GM21526 (cell line): ENCODE results near the gene EPDR1.
A peak's percentile ranks its signal among the peaks of the same experiment; 100 is the strongest.

Source experiments
- ATAC-seq: cut with Tn5 transposase; IDR thresholded peaks from one replicate; pipeline ENCODE4 v1.9.1; 2021; ENCODE audit warnings: moderate library complexity; ENCODE audit not compliant: unreplicated experiment, low FRiP score

Gene EPDR1

DNA sequence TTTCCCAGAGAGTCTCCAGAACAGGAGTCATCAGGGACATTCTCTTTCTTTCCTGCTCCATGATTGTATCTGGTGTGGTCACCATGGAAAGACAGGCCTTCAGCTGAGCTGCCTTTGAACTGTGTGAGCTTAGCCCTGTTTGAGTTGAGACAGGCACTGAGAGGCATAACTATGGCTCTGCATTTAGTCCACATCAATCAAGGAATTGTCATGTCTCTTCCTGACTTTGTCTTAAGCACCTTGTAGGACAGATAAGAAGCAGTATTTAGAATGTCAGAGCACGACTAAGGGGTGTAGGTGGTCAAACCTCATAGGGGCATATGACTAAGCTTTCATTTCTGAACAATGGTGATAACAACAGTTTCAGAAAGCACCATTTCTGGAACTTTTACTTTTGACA, 53.5 kb downstream of the EPDR1 start:
- no peak for ATAC-seq

- no peak for ATAC-seq
Measured at GRCh38 chr7:37974711-37975110, 54.3 kb downstream of the EPDR1 start.

- no peak for ATAC-seq
Measured at GRCh38 chr7:37977243-37977642, 56.8 kb downstream of the EPDR1 start.

GRCh38 chr7:37981664-37982063, 61.2 kb downstream of the EPDR1 start:
- no peak for ATAC-seq

GRCh38 chr7:37982423-37982822, 62.0 kb downstream of the EPDR1 start:
- no peak for ATAC-seq

DNA sequence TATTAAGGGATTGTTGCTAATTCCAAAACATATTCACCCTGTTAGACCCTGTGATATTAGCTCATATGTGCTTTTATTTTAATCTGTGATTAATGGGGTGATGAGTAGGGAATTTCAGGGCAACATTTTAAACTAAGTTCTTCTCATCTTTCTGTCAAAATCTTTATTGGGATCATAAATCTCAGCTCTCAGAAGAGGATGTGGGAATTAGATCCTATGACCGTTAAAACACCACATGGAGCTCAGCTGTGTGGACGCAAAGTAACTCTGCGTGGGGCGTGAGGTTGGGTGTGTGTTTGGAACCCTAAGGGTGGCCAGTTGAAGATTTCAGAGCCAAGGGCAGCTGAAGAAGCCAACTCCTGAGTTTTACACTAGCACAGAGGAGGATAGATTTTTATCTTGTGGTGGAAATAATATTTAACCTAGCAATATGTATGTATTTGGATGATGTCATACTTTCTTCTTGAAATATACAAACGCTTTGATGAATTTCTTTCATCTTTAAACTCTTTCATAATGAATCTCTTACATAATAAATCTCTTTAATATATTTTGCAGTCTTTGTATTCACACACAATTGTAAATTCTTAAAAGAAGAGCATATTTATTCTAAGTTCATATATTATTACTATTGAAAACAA, 64.4 kb downstream of the EPDR1 start:
- ATAC-seq: no peak

DNA sequence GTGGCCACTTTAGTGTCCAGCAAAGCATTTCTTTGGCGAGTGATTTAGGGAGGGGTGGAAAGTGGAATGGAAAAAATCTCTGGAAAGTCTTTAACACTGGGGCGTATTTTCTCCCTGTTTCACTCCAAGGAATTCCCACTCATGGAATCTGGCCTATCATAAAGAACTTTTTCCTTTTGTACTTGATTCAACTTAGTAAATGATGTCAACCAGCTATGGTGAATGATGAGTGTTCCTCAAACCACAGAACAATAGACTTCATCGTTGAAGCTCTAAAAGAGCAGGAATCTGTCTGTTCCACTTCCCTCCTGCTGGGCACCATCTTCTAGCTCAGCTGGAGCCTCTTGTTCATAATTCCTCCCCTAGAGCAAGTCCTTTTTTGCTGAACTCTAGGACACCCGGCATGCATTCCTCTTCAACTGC, 66.5 kb downstream of the EPDR1 start:
- ATAC-seq: no peak

- ATAC-seq: no peak
Measured at GRCh38 chr7:37987732-37988131, 67.3 kb downstream of the EPDR1 start.

- no peak for ATAC-seq
Measured at GRCh38 chr7:37988721-37989650, 68.5 kb downstream of the EPDR1 start.

DNA sequence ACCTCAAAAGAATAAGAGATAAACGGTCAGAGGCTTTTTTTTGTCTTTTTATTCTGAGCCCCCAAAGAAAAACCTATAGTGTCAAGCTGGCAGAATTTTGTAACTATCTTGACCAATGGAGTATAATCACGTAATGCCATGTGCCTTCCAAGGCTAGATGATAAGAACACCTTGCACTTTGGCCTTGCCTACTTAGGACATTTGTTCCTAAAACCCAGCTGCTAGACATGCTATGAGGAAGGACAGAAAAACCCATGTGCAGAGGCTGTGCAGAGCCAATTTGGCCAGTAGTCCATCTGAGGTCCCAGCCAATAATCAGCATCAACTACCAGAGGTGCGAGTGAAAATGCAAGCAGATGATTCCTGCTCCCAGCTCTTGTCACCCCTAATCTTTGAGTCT, 69.9 kb downstream of the EPDR1 start:
- no peak for ATAC-seq

DNA sequence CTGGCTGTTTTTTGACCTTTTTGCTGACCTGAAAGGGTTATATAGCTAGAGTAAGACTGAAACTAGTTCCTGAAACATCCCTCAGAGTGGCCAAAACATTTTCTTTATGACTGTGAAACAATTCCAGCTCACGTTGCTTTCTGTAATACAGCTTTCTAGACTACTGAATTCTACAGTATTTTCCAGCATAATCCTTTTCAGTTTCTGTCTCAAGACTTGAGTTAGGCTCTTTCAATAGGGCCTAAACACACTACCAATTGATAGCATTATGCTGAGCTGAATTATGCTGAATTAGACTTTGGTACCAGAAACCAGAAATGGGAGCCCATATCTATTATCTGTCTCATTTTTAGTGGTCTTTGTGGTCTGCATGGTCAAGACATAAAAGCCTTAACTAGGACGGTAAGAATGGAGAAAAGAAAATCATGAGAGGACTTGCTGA, 72.6 kb downstream of the EPDR1 start:
- ATAC-seq: peak; percentile 72

- ATAC-seq: no peak
Measured at GRCh38 chr7:37999673-38000072, 79.2 kb downstream of the EPDR1 start.

GRCh38 chr7:38000272-38000671, 79.8 kb downstream of the EPDR1 start:
- no peak for ATAC-seq
